HEK293T (cell line): ENCODE results near the gene CCR3.

ENCODE experiments used
- ELF4 ChIP-seq: fragments of 450-650 bp; IDR thresholded peaks from 2 replicates; pipeline ENCODE4 v1.6.1; 2017; ENCODE audit warnings: antibody characterized with exemption
- FOXA1 ChIP-seq: fragments of 450-650 bp; IDR thresholded peaks from 2 replicates; pipeline ENCODE4 v1.6.1; 2016; ENCODE audit warnings: mild to moderate bottlenecking
- SP1 ChIP-seq: fragments of 450-650 bp; IDR thresholded peaks from 2 replicates; pipeline ENCODE4 v1.6.1; 2017
- TARDBP ChIP-seq: fragments of 450-650 bp; IDR thresholded peaks from 2 replicates; pipeline ENCODE4 v1.6.1; 2016
- TF ChIP-seq, protein P1 (sequence below): fragments of 450-650 bp; IDR thresholded peaks from 2 replicates; pipeline ENCODE4 v1.6.1; 2016

DNA sequence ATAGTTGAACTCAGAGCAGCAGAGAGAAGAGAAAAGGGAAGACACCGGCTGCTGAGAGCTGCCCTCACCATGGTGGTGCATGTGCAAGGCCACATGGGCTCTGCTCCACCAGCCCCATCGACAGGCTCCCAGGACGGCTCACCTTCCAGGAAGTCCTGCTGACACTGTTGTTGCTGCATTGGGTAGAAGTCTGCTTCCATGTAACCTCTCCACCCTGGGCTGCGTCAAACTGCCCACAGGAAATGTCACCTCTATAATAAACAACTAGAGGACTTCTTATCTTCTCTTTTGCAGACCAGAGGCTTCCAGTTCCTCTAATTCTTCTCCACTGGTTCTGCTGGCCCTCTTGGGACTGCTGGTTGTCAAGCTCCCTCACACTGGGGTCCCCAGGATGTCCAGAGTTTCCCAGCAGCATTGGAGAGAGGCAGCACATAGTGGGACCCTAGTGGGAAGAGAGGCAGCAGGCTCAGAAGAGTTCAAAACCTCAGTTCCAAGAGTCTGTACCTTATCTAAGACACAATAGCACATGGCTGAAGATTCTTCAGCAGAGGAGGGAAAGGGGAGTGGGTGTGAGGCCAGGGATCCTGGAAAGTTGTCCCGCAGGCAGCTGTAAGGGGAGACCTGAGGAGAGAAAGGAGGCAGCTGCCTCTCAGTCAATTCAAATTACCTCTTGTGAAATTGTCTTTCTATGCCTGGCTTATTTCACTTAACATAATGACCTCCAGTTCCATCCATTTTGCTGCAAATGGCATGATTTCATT lies 5.8 kb upstream of the CCR3 start:
- TF ChIP-seq SP1, result no peak
- TF ChIP-seq, protein P1, sequence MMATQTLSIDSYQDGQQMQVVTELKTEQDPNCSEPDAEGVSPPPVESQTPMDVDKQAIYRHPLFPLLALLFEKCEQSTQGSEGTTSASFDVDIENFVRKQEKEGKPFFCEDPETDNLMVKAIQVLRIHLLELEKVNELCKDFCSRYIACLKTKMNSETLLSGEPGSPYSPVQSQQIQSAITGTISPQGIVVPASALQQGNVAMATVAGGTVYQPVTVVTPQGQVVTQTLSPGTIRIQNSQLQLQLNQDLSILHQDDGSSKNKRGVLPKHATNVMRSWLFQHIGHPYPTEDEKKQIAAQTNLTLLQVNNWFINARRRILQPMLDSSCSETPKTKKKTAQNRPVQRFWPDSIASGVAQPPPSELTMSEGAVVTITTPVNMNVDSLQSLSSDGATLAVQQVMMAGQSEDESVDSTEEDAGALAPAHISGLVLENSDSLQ, result no peak
- no peak for TF ChIP-seq ELF4
- TF ChIP-seq TARDBP, result no peak
- no peak for TF ChIP-seq FOXA1
